GM19397 (cell line): ENCODE measurements around the gene SAMD13.

ENCODE experiments used
- ATAC-seq: cut with Tn5 transposase; IDR thresholded peaks from one replicate; pipeline ENCODE4 v1.9.1; 2021; ENCODE audit warnings: mild to moderate bottlenecking, moderate library complexity; ENCODE audit not compliant: unreplicated experiment

Gene SAMD13, protein sequence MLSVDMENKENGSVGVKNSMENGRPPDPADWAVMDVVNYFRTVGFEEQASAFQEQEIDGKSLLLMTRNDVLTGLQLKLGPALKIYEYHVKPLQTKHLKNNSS

DNA sequence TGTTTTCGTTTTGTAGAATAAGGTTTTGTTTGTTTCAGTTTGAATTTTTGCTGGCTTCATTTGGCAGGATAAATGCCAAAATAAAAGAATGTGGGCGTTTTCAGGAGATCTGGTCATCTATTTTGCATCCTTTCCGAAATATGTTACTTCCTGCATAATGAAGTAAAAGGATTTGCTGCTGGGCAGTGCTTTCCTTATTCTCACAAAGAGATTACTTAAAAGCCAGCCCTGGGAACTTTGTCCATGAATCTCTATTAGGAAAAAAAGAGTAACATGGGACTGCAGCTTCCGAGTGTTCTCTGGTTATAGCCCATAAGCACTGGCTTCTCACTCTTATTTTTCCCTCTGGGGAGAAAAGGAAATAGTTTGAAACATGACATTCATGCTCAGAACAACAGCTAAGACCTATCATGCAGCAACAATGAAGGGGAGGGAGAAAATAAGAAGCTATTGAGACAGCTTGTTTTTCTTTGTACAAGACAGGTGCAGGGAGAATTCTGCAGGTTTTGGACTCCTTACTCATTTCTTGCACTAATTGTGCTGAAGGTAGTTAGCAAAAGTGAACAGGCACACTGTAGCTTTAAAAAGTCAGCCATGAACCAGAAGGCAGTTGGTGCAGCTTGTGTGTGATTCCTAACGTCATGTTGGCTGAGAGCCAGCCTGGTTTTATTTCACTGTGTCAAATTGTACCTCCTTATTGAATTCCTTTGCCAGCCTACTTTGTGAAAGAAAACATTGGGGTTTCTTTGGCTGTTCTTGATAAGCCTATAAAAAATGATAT lies at the start of gene SAMD13:
TSS of gene SAMD13 (plus strand) at position 705 of the 781 bp plus-strand sequence. CDS start 1,527 bp downstream, outside the sequence.
- no peak for ATAC-seq

DNA sequence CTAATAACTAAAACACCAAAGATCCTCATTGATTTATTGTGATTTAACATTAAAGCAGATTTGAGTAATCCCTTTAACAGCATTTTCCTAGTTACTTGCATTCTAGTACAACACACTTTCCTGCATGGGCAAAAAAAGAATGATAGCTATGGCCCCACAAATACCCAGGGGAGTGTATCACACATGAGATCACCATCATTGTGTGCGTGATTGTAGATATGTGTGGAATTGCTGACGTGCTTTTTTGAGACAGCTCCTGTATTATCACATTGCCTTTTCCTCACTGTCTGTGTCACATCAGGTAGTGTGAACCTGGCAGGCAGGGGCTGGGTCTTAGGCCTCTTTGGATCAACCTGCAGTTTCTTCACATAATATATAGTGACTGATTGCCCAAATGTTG lies 48.5 kb upstream of the SAMD13 start:
- ATAC-seq: no peak

DNA sequence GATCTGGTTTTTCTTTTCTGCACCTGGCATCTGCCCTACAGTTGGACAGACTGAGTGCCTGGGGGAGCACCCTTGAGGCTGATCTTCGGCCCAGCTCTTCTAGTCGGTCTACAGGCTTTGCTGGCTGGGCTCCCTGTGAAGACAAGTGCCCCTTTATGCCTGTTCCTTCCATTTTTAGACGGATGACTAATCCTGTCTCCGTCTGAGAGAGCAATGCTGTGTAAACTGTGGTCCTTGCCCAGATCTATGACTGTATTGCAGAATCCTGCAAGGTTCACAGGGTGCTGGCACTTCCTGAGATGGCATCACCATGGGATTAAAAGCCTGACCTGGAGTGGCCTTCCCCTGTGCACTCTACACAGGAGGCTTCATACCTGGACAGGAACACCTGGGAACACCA lies 47.6 kb upstream of the SAMD13 start:
- ATAC-seq: no peak

DNA sequence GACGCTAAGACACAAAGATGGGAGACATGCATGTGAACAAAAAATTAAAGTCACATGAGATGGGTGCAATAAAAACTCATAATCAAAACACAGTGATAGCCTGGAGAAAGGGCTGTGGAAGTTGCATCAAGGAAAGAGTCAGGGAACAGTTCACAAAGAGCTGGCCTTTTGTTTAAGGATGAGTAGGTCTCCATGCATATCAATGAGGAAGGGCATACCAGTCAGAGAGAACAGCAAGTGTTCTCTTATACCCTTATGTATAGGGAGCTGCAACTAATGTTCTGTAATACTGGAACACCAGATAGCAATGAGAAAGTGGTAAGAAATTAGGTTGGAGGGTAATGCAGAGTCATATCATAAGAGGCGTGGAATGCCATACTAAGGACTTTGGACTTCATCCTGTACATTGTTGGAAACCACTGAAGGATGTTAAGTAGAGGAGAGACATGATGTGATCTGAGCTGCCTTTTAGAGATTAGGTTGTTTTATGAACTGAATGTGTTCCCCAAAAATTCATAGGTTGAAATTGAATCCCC lies 46.7 kb upstream of the SAMD13 start:
- no peak for ATAC-seq

DNA sequence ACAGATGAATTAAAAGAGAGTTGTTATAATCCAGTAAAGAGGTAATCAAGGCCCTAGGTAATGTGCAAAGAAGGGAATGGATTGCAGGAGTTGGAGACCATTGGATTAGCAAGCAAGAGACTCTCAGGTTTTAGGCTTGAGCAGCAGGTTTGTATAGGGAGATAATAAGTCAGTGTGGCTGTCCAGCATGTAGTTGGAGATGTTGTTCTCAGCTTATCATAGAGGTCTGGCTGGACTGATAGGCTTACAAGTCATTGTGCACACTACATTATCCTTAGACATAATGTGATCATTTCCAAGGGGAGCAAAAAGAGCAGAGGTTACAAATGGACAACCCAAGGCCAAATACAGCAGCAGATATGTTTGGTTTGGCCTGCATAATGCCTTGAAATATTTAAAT lies 45.9 kb upstream of the SAMD13 start:
- no peak for ATAC-seq

DNA sequence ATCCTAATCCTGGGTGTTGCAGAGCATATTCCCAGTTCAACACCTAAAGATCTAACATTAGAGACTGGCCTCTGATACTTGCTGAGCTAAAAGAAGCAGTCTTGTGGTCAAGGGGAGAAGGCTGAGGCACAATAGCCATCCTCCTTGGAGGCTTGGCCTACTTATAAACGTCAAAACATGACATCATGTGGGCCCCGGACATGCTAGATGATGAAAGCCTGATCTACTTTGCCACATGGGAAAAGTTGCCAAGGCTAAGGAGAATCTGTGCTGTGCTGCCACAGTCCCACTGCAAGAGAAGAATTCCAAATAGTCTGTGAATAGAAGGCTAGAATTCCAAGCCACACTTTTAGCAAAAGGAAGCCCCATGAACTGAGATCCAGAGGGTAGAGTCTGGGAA lies 43.9 kb upstream of the SAMD13 start:
- ATAC-seq: no peak

DNA sequence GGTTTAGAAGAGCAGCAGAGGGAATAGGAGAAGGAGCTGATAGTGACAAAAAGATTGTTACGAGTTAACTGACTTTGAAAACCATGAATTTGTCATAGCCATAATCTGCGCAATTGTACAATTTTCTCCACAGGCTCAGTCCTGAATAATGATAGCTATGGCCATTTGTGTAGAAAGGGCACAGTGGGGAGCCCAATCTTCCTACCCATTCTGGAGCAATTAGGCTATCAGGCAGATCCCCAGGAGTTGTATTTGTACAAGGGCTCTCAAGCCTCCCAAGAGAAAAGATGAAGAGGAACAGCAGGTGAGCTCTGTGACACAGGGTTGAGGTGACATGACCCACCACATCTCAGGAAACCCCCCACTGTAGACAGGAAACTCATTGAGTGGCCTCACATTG lies 42.1 kb upstream of the SAMD13 start:
- no peak for ATAC-seq

DNA sequence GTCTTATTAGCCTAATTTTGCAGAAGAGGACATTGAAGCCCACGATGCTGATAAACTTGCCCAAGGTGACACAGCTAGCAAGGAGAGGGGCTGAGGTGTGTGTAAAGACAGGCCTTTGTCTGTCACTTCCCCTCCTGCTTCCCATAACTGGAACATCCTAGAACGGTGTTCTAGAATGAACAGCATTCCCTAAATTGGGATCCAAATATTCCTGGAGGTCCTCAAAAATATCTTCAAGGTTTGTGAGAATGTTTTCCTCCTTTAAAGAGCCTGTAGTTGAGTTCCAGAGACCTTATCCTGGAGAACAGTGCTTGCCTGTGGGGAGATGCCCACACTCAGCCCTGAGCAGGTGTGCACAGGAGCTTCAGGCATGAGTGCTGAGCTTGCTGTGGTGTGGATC lies 41.5 kb upstream of the SAMD13 start:
- ATAC-seq: no peak

DNA sequence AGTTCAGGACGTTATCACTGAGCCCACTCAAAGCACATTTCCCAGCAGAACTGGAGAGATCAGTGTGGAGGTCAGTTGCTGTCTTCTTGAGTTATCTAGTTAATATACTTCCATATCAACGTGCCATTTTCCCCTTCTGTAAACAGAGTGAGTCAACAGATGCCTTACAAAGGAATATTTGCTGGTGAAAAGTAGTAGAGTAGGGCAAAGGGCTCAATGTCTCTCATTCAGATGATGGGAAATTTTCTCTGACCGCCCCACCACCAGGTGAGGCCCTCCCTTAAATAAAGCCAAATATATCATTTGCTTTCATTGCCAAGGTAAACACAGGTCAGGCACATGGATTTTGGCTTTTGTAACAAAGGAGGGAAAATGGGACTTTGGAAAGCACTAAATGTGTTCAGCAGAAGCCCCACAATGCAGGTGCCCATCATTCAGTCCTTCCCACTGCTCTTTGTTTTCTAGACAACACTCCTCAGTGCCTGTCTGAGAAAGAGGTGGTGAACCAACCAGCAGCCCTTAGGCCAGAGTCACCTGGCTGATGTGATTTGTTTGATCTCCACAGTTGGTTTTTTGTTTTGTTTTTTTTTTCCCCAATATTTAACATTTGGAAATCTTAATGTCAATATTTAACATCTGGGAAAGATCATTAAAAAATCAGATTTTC lies 40.5 kb upstream of the SAMD13 start:
- ATAC-seq: no peak

DNA sequence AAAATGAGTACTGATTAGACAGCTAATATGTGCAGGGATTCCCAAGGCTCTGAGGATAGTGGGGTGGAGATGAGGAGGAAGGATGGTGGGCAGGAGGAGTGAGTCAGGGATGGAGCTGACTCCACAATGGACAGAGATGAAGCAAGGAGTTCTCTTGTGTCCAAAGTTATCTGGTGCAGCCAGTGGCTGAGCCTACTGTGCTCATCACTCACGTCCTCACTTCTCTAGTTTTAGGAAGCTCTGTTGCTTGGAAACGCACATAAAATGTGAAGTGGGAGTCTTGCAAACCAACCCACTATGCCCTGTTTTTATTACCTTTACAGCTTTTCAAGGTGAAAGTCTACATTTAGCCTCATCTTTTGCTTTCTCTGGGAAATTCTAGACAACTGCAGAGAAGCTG lies 36.5 kb upstream of the SAMD13 start:
- ATAC-seq: no peak

DNA sequence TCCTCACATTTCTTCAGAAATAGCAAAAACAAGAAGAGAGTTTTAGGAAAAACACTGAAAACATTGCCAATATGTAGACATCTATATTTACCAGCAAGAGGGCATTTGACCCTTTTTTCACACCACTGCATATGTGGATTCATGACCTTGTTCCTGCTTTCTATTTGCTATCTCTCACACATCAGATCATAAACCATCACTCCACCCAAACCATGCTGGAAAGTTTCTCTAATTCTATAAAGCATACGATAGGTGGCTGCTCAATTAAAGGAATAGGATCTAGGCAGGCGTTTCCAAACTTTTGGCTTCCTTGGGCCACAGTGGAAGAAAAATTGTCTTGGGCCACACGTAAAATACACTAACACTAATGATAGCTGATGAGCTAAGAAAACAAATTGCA lies 35.6 kb upstream of the SAMD13 start:
- ATAC-seq: no peak

DNA sequence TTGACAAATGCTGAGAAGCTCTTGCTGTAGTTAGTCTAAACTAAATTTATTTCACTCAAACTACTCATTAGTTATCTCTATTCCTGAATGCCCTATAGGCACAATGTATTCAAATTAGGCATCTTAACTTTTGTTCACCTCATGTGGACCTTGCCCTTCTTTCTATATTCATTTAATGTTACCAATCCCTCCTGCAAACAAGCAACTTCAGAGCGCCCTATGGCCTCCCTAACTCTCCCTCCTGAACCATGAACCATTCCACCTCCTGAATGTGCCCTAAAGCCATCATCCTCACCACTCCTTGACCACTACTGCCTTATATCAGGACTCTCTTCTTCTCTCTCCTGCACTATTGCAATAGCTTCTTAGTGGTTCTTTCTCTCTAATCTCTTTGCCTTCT lies 34.8 kb upstream of the SAMD13 start:
- no peak for ATAC-seq

DNA sequence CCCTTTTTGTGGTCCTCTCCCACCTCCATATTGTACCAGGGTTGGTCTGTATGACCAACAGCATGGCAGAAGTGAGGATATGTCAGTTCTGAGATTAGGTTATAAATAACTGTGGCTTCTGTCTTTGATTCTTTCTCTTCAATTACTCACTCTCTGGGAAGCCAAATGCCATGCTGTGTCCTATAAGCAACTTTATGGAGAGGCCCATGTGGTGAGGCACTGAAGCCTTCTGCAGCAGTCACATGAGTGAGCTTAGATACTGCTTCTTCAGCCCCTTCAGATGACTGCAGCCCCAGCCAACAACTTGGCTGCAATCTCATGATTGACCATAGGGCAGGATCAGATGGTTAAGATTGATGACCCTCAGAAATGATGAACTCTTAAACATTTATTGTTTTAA lies 34.0 kb upstream of the SAMD13 start:
- ATAC-seq: no peak

DNA sequence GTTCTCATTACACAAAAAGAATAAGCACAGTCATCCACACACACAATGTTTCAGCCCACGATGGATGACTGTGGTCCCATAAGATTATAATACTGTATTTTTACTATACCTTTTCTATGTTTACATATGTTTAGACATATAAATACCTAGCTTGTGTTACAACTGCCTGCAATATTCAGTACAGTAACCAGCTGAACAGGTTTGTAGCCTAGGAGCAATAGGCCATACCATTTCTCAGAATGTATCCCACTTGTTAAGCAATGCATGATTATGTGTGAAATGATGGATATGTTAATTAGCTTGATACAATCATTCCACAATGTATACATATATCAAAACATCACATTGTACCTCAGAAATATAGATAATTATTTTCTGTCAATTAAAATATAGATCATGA lies 33.2 kb upstream of the SAMD13 start:
- ATAC-seq: no peak

DNA sequence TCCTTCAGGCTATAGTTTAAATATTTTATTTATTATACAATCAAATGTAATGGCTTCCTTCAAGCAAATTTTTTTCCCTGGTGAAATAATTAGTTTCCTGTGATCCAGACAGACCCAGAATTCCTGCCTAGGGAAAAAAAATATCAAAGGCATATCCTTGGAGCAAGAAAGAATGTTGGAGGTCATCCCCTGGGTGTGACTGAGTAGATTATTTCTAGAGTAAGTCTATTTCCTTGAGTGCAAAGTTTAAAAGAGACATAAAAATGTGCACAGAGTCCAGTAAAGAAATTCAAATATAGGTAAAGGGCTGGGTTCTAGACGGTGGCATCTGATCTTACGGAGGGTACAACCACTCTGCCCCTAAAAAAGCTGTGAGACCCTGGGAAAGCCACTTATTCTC lies 32.2 kb upstream of the SAMD13 start:
- ATAC-seq: no peak

DNA sequence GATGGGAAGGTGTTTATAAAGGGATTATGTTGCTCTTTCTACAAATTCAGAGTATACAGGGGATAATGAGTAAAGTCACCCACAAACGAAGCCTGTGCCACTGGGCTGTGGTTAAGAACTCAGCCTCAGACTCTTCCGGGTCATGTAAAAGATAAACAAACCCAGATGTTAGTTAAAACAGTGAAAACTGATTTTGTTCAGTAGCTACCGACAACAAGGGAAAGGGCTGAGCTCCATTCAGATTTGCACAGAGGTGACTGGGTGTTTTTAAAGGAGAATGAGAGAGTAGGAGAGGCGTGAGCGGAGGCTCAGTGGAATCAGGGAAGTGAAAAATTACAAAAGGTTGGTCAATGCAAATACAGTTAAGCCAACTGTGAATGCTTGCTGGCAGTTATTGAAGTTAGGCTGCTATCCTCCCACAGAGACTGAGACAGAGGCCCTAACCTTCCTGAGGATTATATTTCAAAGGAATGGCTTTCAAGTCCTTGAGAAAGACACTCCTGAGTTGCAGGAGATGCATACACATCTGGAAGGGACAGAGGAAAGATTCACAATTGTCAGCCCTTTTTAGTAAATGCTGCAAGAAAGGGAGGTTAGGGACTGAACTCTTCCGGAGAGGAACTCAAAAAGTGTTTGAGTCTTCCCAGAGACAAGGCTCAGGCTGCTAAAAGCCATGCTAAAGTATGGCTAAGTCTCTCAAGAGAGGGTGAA lies 29.9 kb upstream of the SAMD13 start:
- ATAC-seq: peak; percentile 92

DNA sequence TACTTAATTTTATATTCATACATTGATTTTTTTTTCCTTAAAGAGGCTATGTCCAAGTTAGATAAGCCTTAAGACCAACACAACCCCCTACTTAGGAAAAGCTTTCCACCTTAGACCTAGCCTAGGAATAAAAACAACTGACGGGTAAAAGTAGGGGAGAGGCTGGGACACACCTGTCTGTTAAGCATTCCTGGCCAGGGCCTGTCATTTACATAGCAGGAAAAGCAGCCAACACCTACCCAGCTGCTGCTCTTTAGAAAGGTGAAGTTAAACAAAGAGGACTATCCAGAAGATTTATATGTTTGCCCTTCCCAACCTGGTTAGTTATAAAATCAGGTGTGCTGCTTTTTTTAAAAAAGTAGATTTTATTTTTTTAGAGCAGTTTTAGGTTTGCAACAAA lies 29.1 kb upstream of the SAMD13 start:
- no peak for ATAC-seq

DNA sequence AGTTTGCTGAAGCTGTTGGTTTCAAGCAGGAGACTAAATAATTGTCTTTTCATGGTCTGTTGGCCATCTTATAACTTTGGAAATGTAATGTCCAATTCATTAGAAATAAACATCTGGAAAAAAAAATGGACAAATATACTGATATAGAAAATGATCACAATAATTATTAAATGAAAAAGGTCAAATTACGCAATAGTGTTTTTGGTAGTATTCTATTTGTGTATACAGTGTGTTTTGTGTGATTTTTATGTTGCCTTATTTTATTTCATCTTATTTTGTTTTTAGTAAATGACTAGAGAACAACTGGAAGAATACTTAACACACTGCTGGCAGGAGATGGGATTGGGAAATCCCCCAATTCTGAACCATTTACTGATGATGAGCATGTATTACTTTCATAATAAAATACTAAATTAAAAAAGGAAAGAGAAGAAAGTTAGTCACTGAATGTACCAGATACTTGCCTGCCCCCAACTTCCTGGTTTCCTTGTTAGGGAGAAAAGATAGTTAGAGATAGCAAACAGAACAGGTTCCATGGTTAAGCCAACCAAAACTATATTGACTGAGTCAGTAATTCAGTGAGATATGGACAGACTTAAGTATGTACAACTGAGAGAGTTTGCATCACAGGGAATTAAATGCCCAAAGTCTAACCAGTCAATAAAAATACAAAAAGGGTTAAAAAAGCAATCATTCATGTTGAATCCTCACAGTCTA lies 24.0 kb upstream of the SAMD13 start:
- no peak for ATAC-seq

DNA sequence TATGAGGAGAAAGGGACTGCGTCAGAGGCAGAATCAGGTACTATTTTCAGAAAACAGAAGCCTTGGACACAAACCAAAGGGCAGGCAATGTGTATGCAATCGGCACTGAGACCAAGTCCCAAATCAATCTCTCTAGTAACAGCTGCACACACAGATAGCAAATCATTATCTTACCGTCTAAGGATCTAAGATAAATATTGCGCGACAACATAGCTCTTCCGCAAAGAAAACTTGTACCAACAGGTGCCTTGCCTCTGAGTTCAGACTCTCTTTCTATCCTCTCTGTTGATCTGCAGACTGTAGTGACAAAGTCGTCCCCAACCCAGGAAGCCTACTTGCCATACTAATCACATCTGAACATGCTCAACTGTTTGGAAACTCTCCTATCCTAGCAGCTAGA lies 22.6 kb upstream of the SAMD13 start:
- ATAC-seq: no peak

DNA sequence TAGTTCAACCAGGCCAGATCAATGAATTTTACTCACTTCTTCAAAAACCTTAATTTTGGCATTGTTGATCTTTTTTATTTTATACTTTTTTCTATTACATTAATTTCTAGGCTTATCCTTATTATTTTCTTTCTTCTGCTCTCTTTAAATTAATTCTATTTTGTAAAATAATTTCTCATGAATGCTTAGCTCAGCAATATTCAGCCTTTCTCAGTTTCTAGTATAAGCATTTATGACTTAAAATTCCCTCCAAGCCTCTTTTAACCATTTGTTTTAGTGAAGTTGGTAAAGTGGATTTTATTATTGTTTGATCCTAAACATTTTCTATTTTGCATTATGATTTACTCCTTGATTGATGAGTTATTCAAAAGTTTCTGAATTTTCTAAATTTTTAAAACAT lies 20.6 kb upstream of the SAMD13 start:
- ATAC-seq: no peak

DNA sequence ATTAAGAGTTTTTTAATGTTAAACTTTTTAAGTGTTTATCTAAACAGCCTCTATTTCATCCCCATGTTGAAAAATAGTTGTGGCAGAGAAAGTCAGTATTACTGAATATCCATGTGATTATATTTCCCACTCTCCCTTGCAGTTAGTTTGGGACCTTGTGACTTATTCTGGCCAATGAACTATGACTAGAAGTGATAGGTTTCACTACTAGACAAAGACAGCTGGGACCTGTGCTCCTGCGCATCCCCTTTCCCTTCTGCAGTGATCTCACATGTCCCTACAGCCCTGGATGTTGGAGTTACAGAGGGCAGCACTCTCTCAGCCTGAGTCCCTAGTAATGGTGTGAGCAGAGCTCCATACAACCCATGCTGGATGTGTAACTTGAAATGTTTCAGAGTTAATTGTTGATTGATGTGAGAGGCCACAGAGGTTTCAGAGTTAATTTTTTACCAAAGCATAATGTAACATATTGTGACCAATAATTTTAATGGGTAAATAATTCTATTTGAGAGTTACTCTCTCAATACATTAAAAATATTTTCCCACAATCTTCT lies 18.7 kb upstream of the SAMD13 start:
- ATAC-seq: no peak
